Mammary epithelial cell (primary cell): ENCODE results near the gene RAD51B.

ENCODE experiments used
- CTCF ChIP-seq, 2 donors: IDR thresholded peaks in 1 of 2; conservative IDR thresholded peaks in 1 of 2; 2 replicates each; pipeline ENCODE4 v1.5.1; 2011 to 2012; ENCODE audit warnings: inconsistent platforms in 2 of 2, low read length in 2 of 2, mild to moderate bottlenecking in 2 of 2, control low read depth in 1 of 2, low read depth in 1 of 2; ENCODE audit not compliant: insufficient read depth in 1 of 2; ENCODE audit errors: extremely low read depth in 1 of 2
- EZH2 ChIP-seq: IDR thresholded peaks from 2 replicates; pipeline ENCODE4 v1.6.1; 2012; ENCODE audit warnings: low read length, inconsistent platforms, borderline replicate concordance

- TF ChIP-seq CTCF (conservative IDR thresholded peaks at IDR 0.05 in 1 of 2, IDR thresholded peaks at IDR 0.05 in 1 of 2; ENCODE audit: extremely low read depth in 1 of 2, insufficient read depth in 1 of 2, low read depth in 1 of 2, low read length in 2 of 2) (no peak), EZH2 (no peak)
These were observed 872.2 kb downstream of the RAD51B start for GRCh38 chr14:68691792-68692118.
